Measurements from ENCODE around the gene GJB3. TPM values are rescaled to one million over a fixed set of nuclear protein-coding genes. Genes with fewer than 3 reads are reported as not detected.
"Not testable (repeated sequence)": the region's sequence is repeated elsewhere in the genome, so short reads cannot be mapped to it uniquely, and the experiment has no call there.

Gene GJB3
- total and polyA plus RNA-seq, 4 donors, result not detected

DNA sequence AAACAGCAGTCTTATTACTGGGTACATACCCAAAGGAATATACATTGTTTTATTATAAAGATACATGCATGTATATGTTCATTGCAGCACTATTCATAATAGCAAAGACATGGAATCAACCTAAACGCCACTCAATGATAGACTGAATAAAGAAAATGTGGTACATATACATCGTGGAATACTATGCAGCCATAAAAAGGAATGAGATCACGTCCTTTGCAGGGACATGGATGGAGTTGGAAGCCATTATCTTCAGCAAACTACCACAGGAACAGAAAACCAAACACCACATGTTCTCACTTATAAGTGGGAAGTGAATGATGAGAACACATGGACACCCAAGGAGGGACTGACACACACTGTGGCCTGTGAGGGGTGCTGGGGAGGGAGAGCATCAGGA, 29.8 kb downstream of the GJB3 start:
- H3K9me3 ChIP-seq (ENCODE audit: control insufficient read depth, insufficient read depth, low read length); H3K36me3 ChIP-seq (ENCODE audit: control insufficient read depth, insufficient read depth, low read length); DNase-seq (ENCODE audit: low read depth in 4 of 6, low spot score in 6 of 6); H3K27me3 ChIP-seq (ENCODE audit: control insufficient read depth, insufficient read depth, low read length); H3K4me3 ChIP-seq (ENCODE audit: low read depth, low read length); H3K4me1 ChIP-seq (ENCODE audit: control insufficient read depth, insufficient read depth, low read length); H3K27ac ChIP-seq (ENCODE audit: low read depth, low read length): not testable (repeated sequence)
- no CpG with 5 or more reads among the region's 3 CpGs for WGBS (ENCODE audit: insufficient coverage)

DNA sequence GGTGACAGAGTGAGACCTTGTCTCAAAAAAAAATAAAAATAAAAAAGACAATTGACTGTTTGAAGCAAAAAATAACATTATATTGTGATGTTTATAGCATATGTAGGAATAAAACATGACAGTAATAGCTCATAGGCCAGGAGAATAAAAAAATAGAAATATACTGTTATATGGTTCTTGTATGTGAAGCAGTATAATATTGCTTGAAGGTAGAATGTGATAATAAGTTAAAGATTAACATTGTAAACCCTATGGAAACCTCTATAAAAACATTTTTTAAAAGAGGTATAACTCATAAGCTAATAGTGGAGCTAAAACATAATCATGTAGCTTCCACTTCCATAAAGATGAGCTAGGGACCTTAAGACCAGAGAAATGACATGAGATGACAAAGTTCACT, 35.3 kb downstream of the GJB3 start:
- Histone ChIP-seq H3K4me3 (ENCODE audit: low read depth, low read length) (no peak overlapping the region), H3K27me3 (ENCODE audit: control insufficient read depth, insufficient read depth, low read length) (no peaks in the 10 kb centered on the region), H3K9me3 (ENCODE audit: control insufficient read depth, insufficient read depth, low read length) (no peaks in the 10 kb centered on the region), H3K36me3 (ENCODE audit: control insufficient read depth, insufficient read depth, low read length) (no peaks in the 10 kb centered on the region), H3K27ac (ENCODE audit: low read depth, low read length) (no peak overlapping the region), H3K4me1 (ENCODE audit: control insufficient read depth, insufficient read depth, low read length) (no peaks in the 10 kb centered on the region)
- no peak for DNase-seq (ENCODE audit: low read depth in 4 of 6, low spot score in 6 of 6)

DNA sequence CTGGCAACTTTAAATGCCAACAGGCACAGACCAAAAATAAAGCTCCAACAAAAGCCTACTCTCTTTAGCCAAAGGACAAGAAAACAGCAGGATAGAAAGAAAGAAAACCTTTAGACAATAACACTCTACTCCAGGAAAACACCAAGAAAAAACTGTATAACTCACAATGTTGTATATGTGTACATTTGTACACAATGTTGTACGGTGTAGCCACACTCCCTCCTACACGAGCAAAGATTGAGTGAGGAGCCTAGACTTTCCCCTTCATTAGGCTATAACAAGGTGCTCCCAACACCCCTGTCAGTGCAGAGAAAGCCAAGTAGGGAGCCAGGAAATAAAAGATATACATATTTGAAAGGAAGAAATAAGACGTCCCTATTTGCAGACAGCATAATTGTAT, 35.8 kb downstream of the GJB3 start:
- no peak for DNase-seq (ENCODE audit: low read depth in 4 of 6, low spot score in 6 of 6)
- Histone ChIP-seq H3K4me1 (ENCODE audit: control insufficient read depth, insufficient read depth, low read length) (no peaks in the 10 kb centered on the region), H3K4me3 (ENCODE audit: low read depth, low read length) (no peak overlapping the region), H3K9me3 (ENCODE audit: control insufficient read depth, insufficient read depth, low read length) (no peaks in the 10 kb centered on the region), H3K36me3 (ENCODE audit: control insufficient read depth, insufficient read depth, low read length) (no peaks in the 10 kb centered on the region), H3K27ac (ENCODE audit: low read depth, low read length) (no peak overlapping the region), H3K27me3 (ENCODE audit: control insufficient read depth, insufficient read depth, low read length) (no peaks in the 10 kb centered on the region)
- WGBS (ENCODE audit: insufficient coverage), result no CpG with 5 or more reads among the region's 3 CpGs

DNA sequence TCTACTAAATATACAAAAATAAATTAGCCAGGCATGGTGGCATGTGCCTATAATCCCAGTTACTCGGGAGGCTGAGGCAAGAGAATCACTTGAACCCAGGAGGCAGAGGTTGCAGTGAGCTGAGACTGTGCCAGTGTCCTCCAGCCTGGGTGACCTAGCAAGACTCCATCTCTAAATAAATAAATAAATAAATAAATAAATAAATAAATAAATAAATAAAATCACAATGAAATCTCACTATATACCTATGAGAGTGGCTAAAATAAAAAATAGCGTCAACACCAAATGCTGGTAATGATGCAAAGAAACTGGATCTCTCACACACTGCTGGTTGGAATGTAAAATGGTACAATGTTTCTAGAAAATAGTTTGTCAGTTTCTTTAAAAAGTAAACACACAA, 37.8 kb downstream of the GJB3 start:
- not testable (repeated sequence) for H3K36me3 ChIP-seq (ENCODE audit: control insufficient read depth, insufficient read depth, low read length); H3K27me3 ChIP-seq (ENCODE audit: control insufficient read depth, insufficient read depth, low read length); H3K27ac ChIP-seq (ENCODE audit: low read depth, low read length); H3K9me3 ChIP-seq (ENCODE audit: control insufficient read depth, insufficient read depth, low read length); H3K4me1 ChIP-seq (ENCODE audit: control insufficient read depth, insufficient read depth, low read length); DNase-seq (ENCODE audit: low read depth in 4 of 6, low spot score in 6 of 6); H3K4me3 ChIP-seq (ENCODE audit: low read depth, low read length)
- 100% methylated on average over 1 of the region's 2 CpGs for WGBS (ENCODE audit: insufficient coverage)

DNA sequence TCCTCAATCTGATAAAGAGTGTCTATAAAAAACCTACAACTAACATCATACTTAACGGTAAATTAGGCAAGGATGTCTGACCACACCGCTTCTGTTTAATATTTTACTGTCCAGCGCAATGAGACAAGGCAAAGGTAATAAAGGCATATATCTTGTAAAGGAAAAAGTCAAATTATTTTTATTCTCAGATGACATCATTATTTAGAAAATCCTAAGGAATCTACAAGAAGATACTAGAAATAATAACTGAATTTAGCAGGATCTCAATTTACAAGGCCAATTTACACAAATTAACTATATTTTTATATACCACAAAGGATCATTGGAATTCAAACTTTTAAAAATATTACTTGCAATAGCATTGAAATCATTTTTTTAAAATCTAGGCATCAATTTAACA, 41.2 kb downstream of the GJB3 start:
- Histone ChIP-seq H3K4me3 (ENCODE audit: low read depth, low read length) (no peak overlapping the region), H3K36me3 (ENCODE audit: control insufficient read depth, insufficient read depth, low read length) (peaks cover 6% of the 10 kb centered on the region), H3K27me3 (ENCODE audit: control insufficient read depth, insufficient read depth, low read length) (no peaks in the 10 kb centered on the region), H3K4me1 (ENCODE audit: control insufficient read depth, insufficient read depth, low read length) (peaks cover 7% of the 10 kb centered on the region), H3K27ac (ENCODE audit: low read depth, low read length) (no peak overlapping the region), H3K9me3 (ENCODE audit: control insufficient read depth, insufficient read depth, low read length) (no peaks in the 10 kb centered on the region)
- WGBS (ENCODE audit: insufficient coverage), result no CpG with 5 or more reads among the region's 3 CpGs
- no peak for DNase-seq (ENCODE audit: low read depth in 4 of 6, low spot score in 6 of 6)

DNA sequence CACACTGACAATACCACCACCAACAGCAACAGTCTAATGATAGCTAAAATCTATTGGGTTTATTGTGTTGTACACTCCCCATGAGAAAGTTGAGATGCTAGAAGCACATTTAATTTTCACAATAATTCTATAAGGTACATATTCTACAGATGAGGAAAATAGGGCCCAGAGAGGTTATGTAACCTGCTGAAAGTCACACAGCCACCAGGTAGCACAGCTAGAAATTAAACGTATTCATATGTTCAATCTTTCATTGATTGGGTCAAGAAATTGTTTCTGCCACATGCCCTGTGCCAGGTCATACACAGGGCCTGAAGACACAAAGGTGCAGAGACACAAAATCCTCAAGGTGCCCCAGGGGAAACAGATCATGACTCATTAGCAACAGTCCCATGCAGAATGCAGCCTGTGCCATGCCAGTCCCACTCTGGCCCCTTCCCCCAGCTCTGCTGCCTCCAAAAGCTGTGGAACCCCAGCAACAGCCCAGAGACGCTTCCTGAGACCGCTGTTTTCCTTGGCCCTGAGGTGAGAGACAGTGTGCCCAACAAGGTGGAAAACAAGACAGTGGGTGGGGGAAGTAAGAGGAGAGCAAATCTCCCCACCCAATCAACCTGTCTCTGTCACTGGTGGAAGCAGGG, 43.9 kb downstream of the GJB3 start:
- Histone ChIP-seq H3K9me3 (ENCODE audit: control insufficient read depth, insufficient read depth, low read length) (no peaks in the 10 kb centered on the region), H3K4me1 (ENCODE audit: control insufficient read depth, insufficient read depth, low read length) (peaks cover 7% of the 10 kb centered on the region), H3K36me3 (ENCODE audit: control insufficient read depth, insufficient read depth, low read length) (peaks cover 6% of the 10 kb centered on the region), H3K27ac (ENCODE audit: low read depth, low read length) (no peak overlapping the region), H3K4me3 (ENCODE audit: low read depth, low read length) (no peak overlapping the region), H3K27me3 (ENCODE audit: control insufficient read depth, insufficient read depth, low read length) (no peaks in the 10 kb centered on the region)
- 100% methylated on average over 1 of the region's 3 CpGs for WGBS (ENCODE audit: insufficient coverage)
- DNase-seq (ENCODE audit: low read depth in 4 of 6, low spot score in 6 of 6), result no peak

DNA sequence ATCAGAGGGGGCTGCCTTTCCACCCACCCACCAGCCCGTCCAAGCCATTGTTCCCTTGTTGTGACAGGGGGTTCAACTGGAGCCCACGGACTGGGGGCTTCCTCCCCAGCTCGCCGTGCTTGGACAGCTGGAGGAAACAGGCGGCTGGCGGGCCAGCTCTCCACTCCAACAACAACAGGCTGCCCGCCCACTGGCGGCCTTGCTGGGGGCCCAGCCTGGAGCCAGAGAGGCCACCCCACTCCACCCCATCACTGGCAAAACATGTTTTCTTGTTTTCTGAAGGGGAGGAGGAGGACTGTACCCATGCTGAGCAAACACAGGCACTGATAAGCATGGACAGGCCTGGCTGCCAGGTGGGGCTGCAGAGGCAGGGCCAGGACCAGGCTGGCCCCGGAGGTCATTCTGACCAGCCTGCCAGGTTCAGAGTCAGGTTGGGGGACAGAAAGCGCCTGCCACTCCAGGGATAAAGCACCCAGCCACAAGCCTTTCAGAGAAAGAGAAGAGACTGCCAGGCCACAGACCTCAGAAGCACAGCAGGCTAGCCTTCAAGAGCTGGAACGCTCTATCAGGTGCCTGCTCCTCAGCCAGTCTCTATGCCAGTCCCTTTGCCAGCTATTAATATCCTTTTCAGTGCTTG, 44.6 kb downstream of the GJB3 start:
- Histone ChIP-seq H3K4me1 (ENCODE audit: control insufficient read depth, insufficient read depth, low read length) (peaks cover 7% of the 10 kb centered on the region), H3K27me3 (ENCODE audit: control insufficient read depth, insufficient read depth, low read length) (no peaks in the 10 kb centered on the region), H3K36me3 (ENCODE audit: control insufficient read depth, insufficient read depth, low read length) (peaks cover 6% of the 10 kb centered on the region), H3K4me3 (ENCODE audit: low read depth, low read length) (no peak overlapping the region), H3K9me3 (ENCODE audit: control insufficient read depth, insufficient read depth, low read length) (no peaks in the 10 kb centered on the region), H3K27ac (ENCODE audit: low read depth, low read length) (no peak overlapping the region)
- WGBS (ENCODE audit: insufficient coverage), result 53% methylated on average over 9 of the region's 11 CpGs
- DNase-seq (ENCODE audit: low read depth in 4 of 6, low spot score in 6 of 6), result no peak

DNA sequence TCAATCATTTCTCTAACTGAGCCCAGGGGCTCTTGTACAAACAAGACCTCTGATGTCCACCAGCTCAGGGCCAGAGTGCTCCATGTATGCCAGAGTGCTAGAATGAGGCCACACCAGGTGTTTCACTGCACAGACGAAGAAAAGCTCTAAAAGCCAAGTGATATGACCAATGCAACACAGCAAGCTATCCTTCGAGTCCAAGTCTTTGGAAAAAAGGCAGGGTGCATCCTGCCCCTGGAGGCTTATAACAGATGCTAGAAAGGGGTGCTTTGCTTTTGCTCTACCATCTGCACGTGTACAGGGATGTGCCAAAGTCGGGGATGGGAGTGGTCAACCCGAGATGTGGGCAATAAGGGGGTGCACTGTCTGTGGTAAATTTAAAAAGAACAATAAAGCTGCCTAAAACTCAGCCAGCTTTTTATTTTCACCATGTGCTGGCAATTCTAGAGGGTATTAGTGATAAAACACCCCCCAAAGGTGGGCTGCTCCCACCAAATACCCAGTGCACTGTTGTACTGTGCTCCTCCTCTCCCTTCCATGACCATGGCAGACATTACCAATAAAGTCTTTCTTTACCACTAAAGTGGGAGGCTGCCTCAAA, 46.4 kb downstream of the GJB3 start:
- DNase-seq (ENCODE audit: low read depth in 4 of 6, low spot score in 6 of 6), result no peak
- H3K4me3 ChIP-seq (ENCODE audit: low read depth, low read length), result no peak overlapping the region
- H3K27me3 ChIP-seq (ENCODE audit: control insufficient read depth, insufficient read depth, low read length), result no peaks in the 10 kb centered on the region
- peaks cover 7% of the 10 kb centered on the region for H3K4me1 ChIP-seq (ENCODE audit: control insufficient read depth, insufficient read depth, low read length)
- H3K9me3 ChIP-seq (ENCODE audit: control insufficient read depth, insufficient read depth, low read length), result no peaks in the 10 kb centered on the region
- H3K27ac ChIP-seq (ENCODE audit: low read depth, low read length), result no peak overlapping the region
- peaks cover 8% of the 10 kb centered on the region for H3K36me3 ChIP-seq (ENCODE audit: control insufficient read depth, insufficient read depth, low read length)
- 82% methylated on average over 4 of the region's 5 CpGs for WGBS (ENCODE audit: insufficient coverage)

DNA sequence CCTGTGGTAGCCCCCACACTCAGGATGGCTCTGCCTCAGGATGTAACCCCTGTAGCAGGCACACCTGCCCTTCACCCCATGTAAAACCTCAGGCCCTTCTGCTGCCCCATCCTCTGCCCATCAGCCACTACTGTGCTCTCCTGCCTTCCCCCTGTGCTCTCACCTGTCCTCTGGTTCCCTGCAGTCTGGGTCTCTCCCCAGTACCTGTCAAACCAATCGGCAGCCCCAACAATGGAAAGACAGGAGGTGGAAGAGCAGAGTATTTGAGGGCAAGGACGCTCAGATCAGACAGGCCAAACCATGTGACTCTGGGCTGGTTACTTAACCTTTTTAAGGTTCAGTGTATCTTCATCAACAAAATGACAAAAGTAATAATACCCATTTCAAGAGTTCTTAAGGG, 47.6 kb downstream of the GJB3 start:
- Histone ChIP-seq H3K27me3 (ENCODE audit: control insufficient read depth, insufficient read depth, low read length) (no peaks in the 10 kb centered on the region), H3K9me3 (ENCODE audit: control insufficient read depth, insufficient read depth, low read length) (no peaks in the 10 kb centered on the region), H3K27ac (ENCODE audit: low read depth, low read length) (no peak overlapping the region), H3K36me3 (ENCODE audit: control insufficient read depth, insufficient read depth, low read length) (peaks cover 8% of the 10 kb centered on the region), H3K4me1 (ENCODE audit: control insufficient read depth, insufficient read depth, low read length) (peaks cover 7% of the 10 kb centered on the region), H3K4me3 (ENCODE audit: low read depth, low read length) (no peak overlapping the region)
- no CpG with 5 or more reads among the region's 2 CpGs for WGBS (ENCODE audit: insufficient coverage)
- DNase-seq (ENCODE audit: low read depth in 4 of 6, low spot score in 6 of 6), result no peak

DNA sequence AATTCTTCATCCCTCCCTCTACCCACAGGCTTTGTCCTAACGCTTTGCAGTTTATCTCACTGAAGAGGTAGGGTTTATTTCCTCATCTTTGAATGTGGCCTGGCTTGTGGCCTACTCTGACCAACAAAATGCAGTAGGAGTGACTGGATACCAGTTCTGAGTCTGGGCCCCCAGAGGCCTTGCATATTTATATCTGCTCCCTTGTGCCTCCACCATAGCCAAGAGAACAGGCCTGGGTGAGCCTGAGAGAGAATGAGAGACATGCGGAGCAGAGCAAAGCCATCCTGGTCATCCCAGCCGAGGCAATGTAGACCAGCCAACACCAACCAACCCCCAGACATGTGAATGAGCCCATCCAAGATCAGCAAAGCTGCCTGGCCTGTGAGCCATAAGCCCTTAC, 48.2 kb downstream of the GJB3 start:
- Histone ChIP-seq H3K36me3 (ENCODE audit: control insufficient read depth, insufficient read depth, low read length) (peaks cover 8% of the 10 kb centered on the region), H3K27ac (ENCODE audit: low read depth, low read length) (no peak overlapping the region), H3K4me3 (ENCODE audit: low read depth, low read length) (no peak overlapping the region), H3K27me3 (ENCODE audit: control insufficient read depth, insufficient read depth, low read length) (no peaks in the 10 kb centered on the region), H3K9me3 (ENCODE audit: control insufficient read depth, insufficient read depth, low read length) (no peaks in the 10 kb centered on the region), H3K4me1 (ENCODE audit: control insufficient read depth, insufficient read depth, low read length) (peaks cover 7% of the 10 kb centered on the region)
- no peak for DNase-seq (ENCODE audit: low read depth in 4 of 6, low spot score in 6 of 6)
- no CpG with 5 or more reads among the region's 3 CpGs for WGBS (ENCODE audit: insufficient coverage)
